ENCODE data around the gene PRDM7.

GRCh38 chr16:90027611-90028010 is 49.5 kb downstream of the PRDM7 start:
- TF ChIP-seq CTCF (IDR thresholded peaks at IDR 0.05) (no peak), EP300 (IDR thresholded peaks at IDR 0.05) (no peak), POLR2AphosphoS5 (IDR thresholded peaks at IDR 0.05) (no peak)
